HT-29 (cell line): Measurements from ENCODE around the gene ELMO1. TPM values are rescaled to one million over a fixed set of nuclear protein-coding genes. Genes with fewer than 3 reads are reported as not detected.

Experiments
- small RNA-seq: library from RNA; depleted of rRNA; stranded (forward); fragments of <200 nt; gene quantifications from one replicate; pipeline ENCODE3, GENCODE V24; 2014
- total RNA-seq: library from RNA; depleted of rRNA; stranded (reverse); fragments of >200 nt; shearing (Covaris generic); gene quantifications from 2 replicates; pipeline ENCODE4 v1.2.3, GENCODE V29; 2014; rRNA removed

ELMO1 gene
- total RNA-seq, 1 experiment from 2014 or later: 0.41 TPM

Small RNA genes within 50 kb of the gene (small RNA-seq; reads per million reads assigned to genes)
- gene MIR1200 (not detected), gene RF00019 (not detected), gene RF00432 (not detected), gene RNU6-565P (not detected)

Other genes with a start within 250 kb of the ELMO1 start
- gene GPR141, start 234.9 kb upstream of the ELMO1 start, total RNA-seq: not detected in 2 replicates